ENCODE data around the gene KASH5. TPM values are rescaled to one million over a fixed set of nuclear protein-coding genes. Genes with fewer than 3 reads are reported as not detected.

The KASH5 gene
- total RNA-seq, 1 donor from 2014 or later: not detected

GRCh38 chr19:49391581-49392399, 3.7 kb downstream of the KASH5 start:
- peak; percentile 89 for ATAC-seq
- peak; percentile 84 for DNase-seq
- intact Hi-C loops (cut with micrococcal nuclease): loop anchor here (5.0 kb wide), 1 partner anchor 51 kb away; the partner anchor contains the start of gene SLC17A7

DNA sequence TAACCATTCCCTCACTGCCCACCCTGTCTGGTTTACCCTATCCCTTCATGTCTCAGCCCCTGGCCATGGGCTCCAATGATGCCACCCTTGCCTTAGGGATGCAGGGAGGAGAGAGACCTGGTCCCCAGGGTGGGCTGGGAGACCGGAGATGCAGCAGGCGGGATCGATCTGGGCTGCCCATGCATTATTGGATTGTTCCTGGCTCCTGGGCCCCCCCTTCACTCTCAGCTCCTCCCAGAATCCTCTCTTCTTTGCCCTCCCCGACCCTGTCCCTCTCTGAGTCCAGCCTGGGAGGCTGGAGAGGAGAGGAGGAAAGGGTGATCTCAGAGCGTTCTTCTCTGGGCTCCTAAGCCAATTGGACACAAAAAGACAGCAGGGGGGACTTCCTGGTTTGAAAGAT, 5.8 kb downstream of the KASH5 start:
- no peak for ATAC-seq
- intact Hi-C loops (cut with micrococcal nuclease): loop anchor here (5.0 kb wide), 1 partner anchor 48 kb away; the partner anchor contains the start of gene SLC17A7
- no peak for DNase-seq

DNA sequence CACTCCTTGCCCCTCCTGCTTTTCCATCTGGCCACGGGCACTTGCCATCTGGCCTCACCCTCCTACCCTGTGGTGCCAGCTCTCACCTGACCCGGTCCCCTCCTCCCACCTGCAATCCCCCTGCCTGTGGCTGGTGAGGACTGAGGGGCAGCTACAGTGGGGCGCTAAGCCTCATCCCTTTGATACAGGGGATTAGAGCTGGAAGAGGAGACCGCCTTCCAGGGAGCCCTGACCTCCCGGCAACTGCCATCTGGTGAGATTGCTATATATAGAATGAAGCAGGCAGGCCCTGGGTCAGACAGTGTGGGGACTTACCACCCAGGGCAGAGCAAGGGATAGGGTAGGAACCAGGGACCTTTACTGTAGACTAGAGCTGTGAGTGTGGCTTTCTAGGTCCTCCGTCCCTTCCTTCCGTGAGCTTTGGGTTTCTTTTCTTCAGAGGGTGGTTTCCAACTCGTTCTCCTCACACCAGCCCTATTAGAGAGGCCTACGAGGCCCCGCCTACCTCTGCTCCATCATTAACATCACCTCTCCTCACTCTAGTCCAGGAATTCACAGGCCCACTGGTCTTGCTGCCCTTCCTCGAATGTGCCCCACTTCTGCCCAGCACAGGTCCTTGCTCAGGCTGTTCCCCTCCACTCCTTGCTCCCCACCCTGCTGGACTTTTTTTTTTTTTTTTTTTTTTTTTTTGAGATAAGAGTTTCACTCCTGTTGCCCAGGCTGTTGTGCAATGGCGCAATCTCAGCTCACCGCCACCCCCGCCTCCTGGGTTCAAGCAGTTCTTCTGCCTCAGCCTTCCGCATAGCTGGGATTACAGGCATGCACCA, 7.7 kb downstream of the KASH5 start:
- intact Hi-C loops (cut with micrococcal nuclease): no loop called here
- ATAC-seq: no peak
- no peak for DNase-seq

DNA sequence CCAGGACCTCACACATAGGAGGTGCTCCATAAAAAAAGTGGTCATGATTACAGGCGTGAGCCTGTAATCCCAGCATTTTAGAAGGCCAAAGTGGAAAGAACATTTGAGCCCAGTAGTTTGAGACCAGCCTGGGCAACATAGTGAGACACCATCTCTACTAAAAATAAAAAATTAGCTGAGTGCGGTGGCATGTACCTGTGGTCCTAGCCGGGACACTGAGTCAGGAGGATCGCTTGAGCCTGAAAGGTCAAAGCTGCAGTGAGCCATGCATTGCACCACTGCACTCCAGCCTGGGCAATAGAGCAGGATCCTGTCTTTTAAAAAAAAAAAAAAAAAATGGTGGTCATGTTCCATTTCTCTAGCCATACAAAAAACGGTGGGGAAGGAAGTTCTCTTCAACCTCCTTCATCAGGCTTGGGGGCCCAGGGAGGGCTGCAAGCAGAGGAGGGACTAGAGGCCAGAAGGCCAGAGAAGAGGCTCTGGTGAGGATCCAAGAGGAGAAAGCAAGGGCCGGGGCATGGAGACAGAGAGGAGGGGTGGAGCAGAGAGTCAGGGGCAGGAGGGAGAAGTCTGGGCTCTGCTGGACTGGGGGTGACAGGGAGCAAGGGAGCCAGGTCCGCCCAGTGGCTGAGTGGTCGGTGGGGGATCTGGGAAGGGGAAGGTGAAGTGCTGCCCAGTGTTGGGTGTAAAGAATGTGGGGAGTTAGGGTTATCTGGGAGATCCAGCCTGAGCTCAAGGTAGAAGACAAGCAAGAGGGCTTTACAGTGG, 8.9 kb downstream of the KASH5 start:
- ATAC-seq (no peak), DNase-seq (no peak)
- intact Hi-C loops (cut with micrococcal nuclease): no loop called here

DNA sequence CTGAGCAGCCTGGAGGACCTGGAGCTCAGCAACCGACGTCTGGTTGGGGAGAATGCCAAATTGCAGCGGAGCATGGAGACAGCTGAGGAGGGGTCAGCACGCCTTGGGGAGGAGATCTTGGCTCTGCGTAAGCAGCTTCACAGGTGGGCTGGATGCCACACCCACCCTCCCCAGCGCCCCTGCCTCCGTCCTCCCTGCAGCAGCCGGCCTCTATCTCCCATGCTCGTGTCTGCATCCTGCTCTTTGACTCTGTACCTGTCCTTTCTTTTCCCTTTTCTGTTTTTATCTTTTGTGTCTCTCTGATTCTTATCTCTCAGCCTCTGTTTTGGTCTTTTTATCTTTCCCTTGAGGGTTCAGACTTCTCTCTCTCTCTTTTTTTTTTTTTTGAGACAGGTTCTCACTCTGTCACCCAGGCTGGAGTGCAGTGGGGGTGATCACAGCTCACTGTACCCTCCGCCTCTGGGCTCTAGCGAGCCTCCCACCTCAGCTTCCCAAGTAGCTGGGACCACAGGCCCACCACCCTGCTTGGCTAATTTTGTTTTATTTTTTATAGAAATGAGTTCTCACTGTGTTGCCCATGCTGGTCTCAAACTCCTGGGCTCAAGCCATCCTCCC, 10.1 kb downstream of the KASH5 start:
- intact Hi-C loops (cut with micrococcal nuclease): no loop called here
- no peak for ATAC-seq

DNA sequence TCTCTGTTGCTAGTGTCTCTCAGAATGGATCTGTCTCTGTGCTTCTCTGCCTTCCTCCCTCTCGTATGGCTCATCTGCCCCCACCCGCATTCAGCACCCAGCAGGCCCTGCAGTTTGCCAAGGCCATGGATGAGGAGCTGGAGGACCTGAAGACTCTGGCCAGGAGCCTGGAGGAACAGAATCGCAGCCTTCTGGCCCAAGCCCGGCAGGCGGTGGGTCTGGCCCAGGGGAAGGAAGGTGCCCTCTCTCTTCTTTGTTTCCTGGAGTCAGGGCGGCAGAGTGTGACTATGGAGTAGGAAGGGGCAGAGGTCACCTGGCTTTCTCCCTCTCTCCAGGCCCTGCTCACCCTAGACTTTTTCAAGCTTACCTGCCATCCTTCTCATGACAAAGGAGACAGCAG, 10.9 kb downstream of the KASH5 start:
- intact Hi-C loops (cut with micrococcal nuclease): no loop called here
- DNase-seq (no peak), ATAC-seq (no peak)

More for the DNA sequence above, 10.1 kb downstream of the KASH5 start:
- DNase-seq: no peak

DNA sequence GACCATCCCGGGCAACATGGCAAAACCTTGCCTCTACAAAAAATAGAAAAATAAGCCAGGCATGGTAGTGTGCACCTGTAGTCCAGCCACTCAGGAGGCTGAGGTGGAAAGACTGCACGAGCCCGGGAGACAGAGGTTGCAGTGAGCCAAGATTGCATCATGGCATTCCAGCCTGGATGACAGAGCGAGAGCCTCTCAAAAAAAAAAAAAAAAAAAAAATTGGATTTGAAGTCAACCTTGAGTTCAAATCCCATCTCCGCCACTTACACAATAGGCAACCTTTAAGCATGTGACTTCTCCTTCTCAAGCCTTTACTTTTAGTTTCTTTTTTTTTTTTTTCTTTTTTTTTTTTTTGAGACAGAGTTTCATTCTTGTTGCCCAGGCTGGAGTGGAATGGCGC, 12.0 kb downstream of the KASH5 start:
- ATAC-seq (no peak), DNase-seq (no peak)
- intact Hi-C loops (cut with micrococcal nuclease): no loop called here

DNA sequence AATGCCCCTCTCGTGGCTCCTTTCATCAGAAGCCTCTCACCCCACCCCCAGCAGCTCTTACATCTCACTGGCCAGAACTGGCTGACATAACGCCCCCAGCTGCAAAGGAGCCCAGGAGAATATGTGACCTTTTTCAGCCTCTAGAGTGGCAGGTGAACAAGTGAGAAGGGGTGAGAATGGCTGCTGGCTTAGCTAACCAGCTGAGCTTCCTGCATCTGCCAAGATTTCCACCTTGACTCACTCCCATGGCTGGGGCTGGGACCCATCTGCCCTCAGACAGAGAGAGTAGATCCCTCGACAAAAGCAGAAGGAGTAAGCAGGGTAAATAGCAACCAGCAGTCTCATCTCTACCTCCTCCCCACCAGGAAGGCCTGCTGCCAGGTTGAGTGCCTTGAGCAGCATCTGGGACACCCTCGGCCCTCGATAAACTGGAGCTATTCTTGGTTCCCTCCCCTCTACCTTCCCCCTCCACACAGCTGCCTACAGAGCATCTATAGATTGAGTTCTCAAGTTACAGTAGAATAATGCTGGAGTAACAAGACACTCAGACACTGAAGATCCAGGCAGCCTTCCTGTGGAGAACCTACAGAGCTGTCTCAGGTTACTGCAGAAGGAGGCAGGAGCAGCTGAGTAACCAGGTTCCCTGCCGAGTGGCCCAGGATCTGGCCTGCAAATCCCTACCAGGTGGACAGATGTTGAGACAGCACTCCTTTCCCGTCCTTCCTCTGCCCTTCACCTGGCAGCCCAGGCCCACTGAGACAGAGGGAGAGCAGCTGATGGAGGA, 15.5 kb downstream of the KASH5 start:
- no peak for ATAC-seq
- intact Hi-C loops (cut with micrococcal nuclease): no loop called here

DNA sequence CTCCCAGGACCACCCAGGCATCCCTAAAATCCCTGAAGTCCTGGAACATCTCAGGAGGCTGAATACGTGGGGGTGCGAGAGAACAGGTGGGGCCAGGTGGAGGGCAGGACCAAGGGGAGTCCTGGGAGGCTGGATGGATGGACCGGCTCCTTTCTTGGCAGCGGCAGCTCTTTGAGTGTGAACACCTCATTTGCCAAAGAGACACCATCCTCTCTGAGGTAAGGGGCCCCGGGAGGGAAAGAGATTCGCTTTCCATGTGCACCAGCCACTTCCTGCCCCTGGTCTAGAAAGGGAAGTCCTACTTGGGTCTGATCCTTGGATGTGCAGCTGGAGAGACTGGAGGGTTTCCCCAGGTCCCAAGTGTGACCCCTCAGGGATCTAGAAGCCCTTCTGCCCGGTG, 19.0 kb downstream of the KASH5 start:
- intact Hi-C loops (cut with micrococcal nuclease): no loop called here
- ATAC-seq (no peak), DNase-seq (no peak)

More for the DNA sequence above, 15.5 kb downstream of the KASH5 start:
- DNase-seq: no peak

GRCh38 chr19:49407482-49408015, 19.5 kb downstream of the KASH5 start:
- ATAC-seq: no peak
- no peak for DNase-seq
- intact Hi-C loops (cut with micrococcal nuclease): no loop called here

GRCh38 chr19:49408816-49409440, 20.9 kb downstream of the KASH5 start:
- intact Hi-C loops (cut with micrococcal nuclease): no loop called here
- no peak for ATAC-seq
- DNase-seq: no peak

GRCh38 chr19:49409441-49410029, 21.5 kb downstream of the KASH5 start:
- no peak for DNase-seq
- ATAC-seq: no peak
- intact Hi-C loops (cut with micrococcal nuclease): no loop called here

- intact Hi-C loops (cut with micrococcal nuclease): no loop called here
- ATAC-seq (no peak), DNase-seq (no peak)
These were observed 23.8 kb downstream of the KASH5 start for GRCh38 chr19:49411681-49412326.

DNA sequence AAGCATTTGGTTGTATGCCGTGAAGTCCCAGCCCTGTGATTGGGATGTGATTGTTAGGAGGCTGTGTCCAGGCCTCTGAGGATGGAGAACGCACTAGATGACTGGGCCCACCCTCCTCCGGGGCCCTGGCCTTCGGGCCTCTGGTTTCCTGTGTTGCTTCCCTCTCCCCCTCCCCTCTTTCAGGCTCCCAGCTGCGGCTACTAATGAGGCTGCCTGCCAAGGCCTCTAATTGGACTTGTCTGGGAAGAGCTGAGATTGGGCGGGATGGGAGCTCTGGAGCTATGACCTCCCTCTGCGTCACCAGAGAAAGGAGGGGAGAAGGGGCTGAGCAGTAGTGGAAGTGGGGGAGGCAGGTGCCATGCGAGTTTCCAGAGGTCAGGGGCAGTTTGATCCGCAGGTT, 25.3 kb downstream of the KASH5 start:
- ATAC-seq (peak; percentile 38), DNase-seq (no peak)
- intact Hi-C loops (cut with micrococcal nuclease): no loop called here

DNA sequence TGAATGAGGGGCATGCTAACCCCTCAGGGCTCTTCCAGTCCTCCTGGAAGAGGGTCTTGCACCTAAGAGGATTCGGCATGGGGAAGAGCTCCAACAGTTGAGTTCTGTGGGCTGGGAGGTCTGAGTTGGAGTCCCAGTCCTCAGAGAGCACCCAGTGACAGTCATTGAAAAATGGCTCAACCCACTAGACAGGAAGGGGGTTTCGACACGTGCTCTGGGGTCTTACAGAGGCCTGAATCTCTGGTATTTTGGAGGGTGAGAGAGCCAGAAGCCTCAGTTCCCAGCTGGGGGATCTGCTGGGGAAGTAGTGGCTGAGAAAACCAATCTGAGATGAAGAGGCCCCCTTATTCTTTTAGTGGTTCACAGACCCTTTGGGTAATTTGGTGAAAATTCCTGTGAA, 26.2 kb downstream of the KASH5 start:
- intact Hi-C loops (cut with micrococcal nuclease): no loop called here
- DNase-seq (no peak), ATAC-seq (no peak)

- DNase-seq (no peak), ATAC-seq (no peak)
- intact Hi-C loops (cut with micrococcal nuclease): no loop called here
These were observed 27.2 kb downstream of the KASH5 start for GRCh38 chr19:49415102-49415809.
